ENCODE results near the gene PPIAL4G.

DNA sequence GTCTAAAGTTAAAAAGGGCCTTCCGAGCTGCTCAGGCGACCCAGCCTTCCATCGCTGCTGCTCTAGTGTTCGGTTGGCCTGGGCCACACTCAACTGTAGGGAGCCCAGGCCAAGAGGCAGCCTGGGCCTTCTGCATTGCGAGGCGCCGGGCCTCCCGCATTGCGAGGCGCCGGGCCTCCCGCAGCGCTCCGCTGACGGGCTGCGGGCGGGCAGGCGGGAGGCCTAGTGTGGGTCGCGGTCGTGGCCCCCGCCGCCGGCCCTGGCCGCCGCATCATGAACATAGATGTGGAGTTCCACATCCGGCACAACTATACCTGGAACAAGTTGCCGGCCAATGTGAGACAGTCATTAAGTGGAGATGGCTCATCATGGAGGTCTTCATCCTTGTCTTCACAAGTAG lies 48.3 kb downstream of the PPIAL4G start:
- TF ChIP-seq, protein P1, sequence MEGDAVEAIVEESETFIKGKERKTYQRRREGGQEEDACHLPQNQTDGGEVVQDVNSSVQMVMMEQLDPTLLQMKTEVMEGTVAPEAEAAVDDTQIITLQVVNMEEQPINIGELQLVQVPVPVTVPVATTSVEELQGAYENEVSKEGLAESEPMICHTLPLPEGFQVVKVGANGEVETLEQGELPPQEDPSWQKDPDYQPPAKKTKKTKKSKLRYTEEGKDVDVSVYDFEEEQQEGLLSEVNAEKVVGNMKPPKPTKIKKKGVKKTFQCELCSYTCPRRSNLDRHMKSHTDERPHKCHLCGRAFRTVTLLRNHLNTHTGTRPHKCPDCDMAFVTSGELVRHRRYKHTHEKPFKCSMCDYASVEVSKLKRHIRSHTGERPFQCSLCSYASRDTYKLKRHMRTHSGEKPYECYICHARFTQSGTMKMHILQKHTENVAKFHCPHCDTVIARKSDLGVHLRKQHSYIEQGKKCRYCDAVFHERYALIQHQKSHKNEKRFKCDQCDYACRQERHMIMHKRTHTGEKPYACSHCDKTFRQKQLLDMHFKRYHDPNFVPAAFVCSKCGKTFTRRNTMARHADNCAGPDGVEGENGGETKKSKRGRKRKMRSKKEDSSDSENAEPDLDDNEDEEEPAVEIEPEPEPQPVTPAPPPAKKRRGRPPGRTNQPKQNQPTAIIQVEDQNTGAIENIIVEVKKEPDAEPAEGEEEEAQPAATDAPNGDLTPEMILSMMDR (IDR thresholded peaks at IDR 0.05), result no peak
- no peak for TF ChIP-seq POLR2A (IDR thresholded peaks at IDR 0.05)
